ENCODE data around the gene CZIB. TPM values are rescaled to one million over a fixed set of nuclear protein-coding genes. Genes with fewer than 3 reads are reported as not detected.

The CZIB gene
- total RNA-seq, 1 experiment from 2014 or later: 57.2 TPM

- Histone ChIP-seq H3K4me3 (ENCODE audit: low read depth in 2 of 2, low read length in 2 of 2) (no peak overlapping the region), H3K9me3 (ENCODE audit: control insufficient read depth, insufficient read depth, low read depth, low read length) (no peaks in the 10 kb centered on the region), H3K27ac (ENCODE audit: low read length) (no peak overlapping the region), H3K27me3 (ENCODE audit: control insufficient read depth, insufficient read depth, low read length) (no peaks in the 10 kb centered on the region), H3K4me1 (ENCODE audit: control insufficient read depth, insufficient read depth, low read length) (no peaks in the 10 kb centered on the region), H3K36me3 (ENCODE audit: control insufficient read depth, insufficient read depth, low read length) (no peaks in the 10 kb centered on the region; the same call in none of the 2 replicates)
- TF ChIP-seq CTCF (IDR thresholded peaks at IDR 0.05) (no peak), REST (IDR thresholded peaks at IDR 0.05; ENCODE audit: insufficient read depth in 1 of 2, low read depth in 2 of 2, low read length in 1 of 2) (no peak), POLR2AphosphoS5 (IDR thresholded peaks at IDR 0.05; ENCODE audit: low read depth, low read length) (no peak), TCF7L2 (IDR thresholded peaks at IDR 0.05; ENCODE audit: low read depth, low read length) (no peak), SIN3A (IDR thresholded peaks at IDR 0.05; ENCODE audit: borderline replicate concordance, insufficient read depth, low read depth, low read length) (no peak)
- DNase-seq (ENCODE audit: low read depth, low spot score) (no peak), ATAC-seq (no peak)
- POLR2A ChIA-PET: no interaction called here
- in situ Hi-C loops (cut with HindIII; ENCODE audit: low pct_unique_long_range_greater_than_20kb, low sequenced_read_pairs): no loop called here
- BruUV-seq (replicated peaks): no TSS peak
- intact Hi-C loops (cut with micrococcal nuclease; ENCODE audit: unreplicated experiment): no loop called here
- CTCF ChIA-PET: no interaction called here
Measured at GRCh38 chr1:53262000-53262399, 41.6 kb upstream of the CZIB start.

- TF ChIP-seq POLR2AphosphoS5 (IDR thresholded peaks at IDR 0.05; ENCODE audit: low read depth, low read length) (no peak), CTCF (IDR thresholded peaks at IDR 0.05) (no peak), SIN3A (IDR thresholded peaks at IDR 0.05; ENCODE audit: borderline replicate concordance, insufficient read depth, low read depth, low read length) (no peak), TCF7L2 (IDR thresholded peaks at IDR 0.05; ENCODE audit: low read depth, low read length) (no peak), REST (IDR thresholded peaks at IDR 0.05; ENCODE audit: insufficient read depth in 1 of 2, low read depth in 2 of 2, low read length in 1 of 2) (no peak)
- no peaks in the 10 kb centered on the region; the same call in none of the 2 replicates for H3K36me3 ChIP-seq (ENCODE audit: control insufficient read depth, insufficient read depth, low read length)
- in situ Hi-C loops (cut with HindIII; ENCODE audit: low pct_unique_long_range_greater_than_20kb, low sequenced_read_pairs) (no loop called here), intact Hi-C loops (cut with micrococcal nuclease; ENCODE audit: unreplicated experiment) (no loop called here)
- ATAC-seq (no peak), DNase-seq (ENCODE audit: low read depth, low spot score) (no peak)
- H3K27me3 ChIP-seq (ENCODE audit: control insufficient read depth, insufficient read depth, low read length): no peaks in the 10 kb centered on the region
- BruUV-seq (replicated peaks): no TSS peak
- no peak overlapping the region for H3K4me3 ChIP-seq (ENCODE audit: low read depth in 2 of 2, low read length in 2 of 2)
- H3K9me3 ChIP-seq (ENCODE audit: control insufficient read depth, insufficient read depth, low read depth, low read length): no peaks in the 10 kb centered on the region
- ChIA-PET POLR2A (interaction anchor here (0.6 kb wide), 1 partner anchor 717 kb away, joined by 3 read pairs; no protein-coding TSS in a partner anchor), CTCF (no interaction called here)
- no peaks in the 10 kb centered on the region for H3K4me1 ChIP-seq (ENCODE audit: control insufficient read depth, insufficient read depth, low read length)
- no peak overlapping the region for H3K27ac ChIP-seq (ENCODE audit: low read length)
Measured at GRCh38 chr1:53260631-53261247, 40.3 kb upstream of the CZIB start.
